ENCODE measurements around the gene GPR108.
A peak's percentile ranks its signal among the peaks of the same experiment; 100 is the strongest.
"Not testable (repeated sequence)": the region's sequence is repeated elsewhere in the genome, so short reads cannot be mapped to it uniquely, and the experiment has no call there.

GPR108 gene

DNA sequence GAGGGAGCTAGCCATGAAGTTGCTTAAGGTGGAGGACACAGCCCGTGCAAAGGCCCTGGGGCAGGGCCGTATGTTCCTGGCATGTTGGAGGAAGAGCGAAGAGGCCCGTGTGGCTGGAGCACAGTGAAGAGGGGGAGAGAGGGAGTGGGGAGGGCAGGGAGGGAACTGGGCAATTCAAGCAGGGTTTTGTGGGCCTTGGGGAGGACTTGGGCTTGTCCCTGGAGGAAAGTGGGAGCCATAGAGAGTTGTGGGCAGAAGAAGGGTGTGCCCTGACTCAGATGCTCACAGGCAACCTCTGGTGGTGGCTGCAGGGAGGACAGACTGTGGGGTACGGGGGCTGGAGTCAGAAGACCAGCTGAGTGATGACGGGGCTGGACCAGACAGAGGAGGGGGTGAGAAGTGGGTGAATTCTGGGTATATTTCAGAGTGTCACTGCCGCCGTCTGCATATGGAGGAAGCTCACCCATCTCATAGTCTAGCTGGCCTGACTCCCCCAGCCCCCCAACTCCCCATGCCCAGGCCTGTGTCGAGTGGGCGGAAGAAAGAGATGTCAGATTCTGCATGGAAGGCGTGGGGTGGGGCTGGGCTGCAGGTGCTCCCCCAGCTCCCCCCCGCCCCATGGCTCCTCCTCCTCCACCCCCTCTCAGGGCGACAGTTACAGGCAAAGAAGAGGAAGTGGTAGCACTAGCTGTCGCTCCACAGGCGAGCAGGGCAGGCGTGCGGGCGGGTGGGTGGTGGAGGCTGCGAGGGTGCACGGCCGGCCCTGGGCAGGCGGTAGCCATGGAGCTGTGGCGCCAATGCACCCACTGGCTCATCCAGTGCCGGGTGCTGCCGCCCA lies 34.9 kb upstream of the GPR108 start, which contains the start of gene VAV1:
Gene VAV1, plus strand, starts transcription at position 681 of the 838 bp plus-strand sequence. Its CDS starts 100 bp downstream, at position 781.
- Histone ChIP-seq H3K4me1 (ENCODE audit: control insufficient read depth in 2 of 2, insufficient read depth in 2 of 2, low read length in 2 of 2) (peaks cover 12 to 17% of the 10 kb centered on the region in 2 donors), H3K9ac (ENCODE audit: low read depth in 1 of 2, low read length in 2 of 2) (peak within 1 kb of the TSS; percentile 77 to 78), H3K9me3 (ENCODE audit: control insufficient read depth in 2 of 2, low read length in 2 of 2) (no peaks in the 10 kb centered on the region), H3K36me3 (ENCODE audit: control insufficient read depth in 2 of 2, insufficient read depth in 2 of 2, low read length in 2 of 2) (no peaks in the 10 kb centered on the region), H3K4me3 (ENCODE audit: low read length in 2 of 2) (peak within 1 kb of the TSS; percentile 80), H3K27me3 (ENCODE audit: control insufficient read depth in 2 of 2, insufficient read depth in 2 of 2, low read length in 2 of 2) (no peaks in the 10 kb centered on the region), H3K27ac (ENCODE audit: low read depth in 2 of 2, low read length in 2 of 2) (peak within 1 kb of the TSS; percentile 47 to 75)

DNA sequence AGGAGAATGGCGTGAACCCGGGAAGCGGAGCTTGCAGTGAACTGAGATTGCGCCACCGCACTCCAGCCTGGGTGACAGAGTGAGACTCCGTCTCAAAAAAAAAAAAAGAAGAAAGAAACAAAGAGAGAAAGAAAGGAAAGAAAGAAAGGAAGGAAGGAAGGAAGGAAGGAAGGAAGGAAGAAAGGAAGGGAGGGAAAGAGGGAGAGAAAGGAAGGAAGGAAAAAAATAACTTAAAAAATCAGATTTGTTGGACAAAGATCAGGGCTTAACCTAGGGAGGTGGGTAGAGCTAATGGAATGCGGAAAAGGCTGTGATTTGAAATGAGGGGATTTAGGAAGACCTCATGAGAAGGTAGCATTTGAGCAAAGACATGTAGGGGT lies 34.3 kb upstream of the GPR108 start:
- peaks cover 17 to 22% of the 10 kb centered on the region in 2 donors for H3K4me1 ChIP-seq (ENCODE audit: control insufficient read depth in 2 of 2, insufficient read depth in 2 of 2, low read length in 2 of 2)
- H3K9ac ChIP-seq (ENCODE audit: low read depth in 1 of 2, low read length in 2 of 2); H3K9me3 ChIP-seq (ENCODE audit: control insufficient read depth in 2 of 2, low read length in 2 of 2): not testable (repeated sequence)

DNA sequence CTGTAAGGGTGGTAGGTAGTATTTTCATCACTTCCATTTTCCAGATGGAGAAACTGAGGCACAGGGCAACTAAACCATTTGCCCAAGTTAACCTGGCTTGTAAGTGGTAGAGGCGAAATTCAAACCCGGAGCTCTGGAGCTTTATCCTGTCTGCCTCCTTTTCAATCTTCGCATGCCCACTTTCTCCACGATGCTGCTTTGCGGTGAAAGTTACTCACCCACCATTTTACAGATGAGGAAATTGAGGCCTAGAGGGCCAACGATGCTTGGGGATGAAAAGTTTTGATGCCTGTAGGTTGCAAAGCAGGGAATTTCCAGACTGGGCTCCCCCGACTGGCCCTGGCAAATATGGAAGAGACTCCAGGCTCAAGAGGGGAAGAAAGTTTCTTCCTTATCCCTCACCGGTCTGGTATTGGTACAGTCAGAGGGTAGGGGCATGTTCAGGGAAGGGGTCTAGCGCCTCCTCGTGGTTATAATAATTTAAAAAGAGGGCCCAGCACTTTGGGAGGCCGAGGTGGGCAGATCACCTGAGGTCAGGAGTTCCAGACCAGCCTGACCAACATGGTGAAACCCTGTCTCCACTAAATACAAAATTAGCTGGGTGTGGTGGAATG lies 31.7 kb upstream of the GPR108 start:
- Histone ChIP-seq H3K9ac (ENCODE audit: low read depth in 1 of 2, low read length in 2 of 2) (no peak overlapping the region), H3K9me3 (ENCODE audit: control insufficient read depth in 2 of 2, low read length in 2 of 2) (no peaks in the 10 kb centered on the region), H3K27ac (ENCODE audit: low read depth in 2 of 2, low read length in 2 of 2) (no peak overlapping the region), H3K36me3 (ENCODE audit: control insufficient read depth in 2 of 2, insufficient read depth in 2 of 2, low read length in 2 of 2) (no peaks in the 10 kb centered on the region), H3K4me1 (ENCODE audit: control insufficient read depth in 2 of 2, insufficient read depth in 2 of 2, low read length in 2 of 2) (peaks cover 22 to 31% of the 10 kb centered on the region in 2 donors), H3K27me3 (ENCODE audit: control insufficient read depth in 2 of 2, insufficient read depth in 2 of 2, low read length in 2 of 2) (peaks cover 0 to 3% of the 10 kb centered on the region in 2 donors), H3K4me3 (ENCODE audit: low read length in 2 of 2) (no peak overlapping the region)

More for the DNA sequence above, 34.3 kb upstream of the GPR108 start:
- not testable (repeated sequence) for H3K27ac ChIP-seq (ENCODE audit: low read depth in 2 of 2, low read length in 2 of 2); H3K27me3 ChIP-seq (ENCODE audit: control insufficient read depth in 2 of 2, insufficient read depth in 2 of 2, low read length in 2 of 2); H3K4me3 ChIP-seq (ENCODE audit: low read length in 2 of 2); H3K36me3 ChIP-seq (ENCODE audit: control insufficient read depth in 2 of 2, insufficient read depth in 2 of 2, low read length in 2 of 2)

DNA sequence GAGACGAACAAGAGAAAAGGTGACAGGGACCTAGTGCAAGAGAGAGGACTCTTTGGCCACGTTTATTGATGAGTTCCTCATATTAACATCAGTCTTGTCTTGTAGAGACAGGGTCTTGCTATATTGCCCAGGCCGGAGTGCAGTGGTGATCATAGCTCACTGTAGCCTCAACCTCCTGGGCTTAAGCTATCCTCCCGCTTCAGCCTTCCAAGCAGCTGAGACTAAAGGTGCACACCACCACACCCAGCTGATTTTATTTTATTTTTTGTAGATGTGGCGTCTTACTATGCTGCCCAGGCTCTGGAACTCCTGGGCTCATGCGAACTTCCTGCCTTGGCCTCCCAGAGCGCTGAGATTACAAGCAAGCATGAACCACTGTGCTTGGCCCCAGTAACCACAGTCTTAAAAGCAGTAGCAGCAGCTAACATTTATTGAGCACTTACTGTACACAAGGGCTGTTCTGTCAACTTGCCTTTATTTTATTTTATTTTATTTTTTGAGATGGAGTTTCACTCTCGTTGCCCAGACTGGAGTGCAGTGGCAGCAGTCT lies 30.9 kb upstream of the GPR108 start:
- Histone ChIP-seq H3K4me3 (ENCODE audit: low read length in 2 of 2) (peak overlapping the region; percentile 80 to 88), H3K27me3 (ENCODE audit: control insufficient read depth in 2 of 2, insufficient read depth in 2 of 2, low read length in 2 of 2) (peaks cover 0 to 3% of the 10 kb centered on the region in 2 donors), H3K27ac (ENCODE audit: low read depth in 2 of 2, low read length in 2 of 2) (peak overlapping the region; percentile 99)

DNA sequence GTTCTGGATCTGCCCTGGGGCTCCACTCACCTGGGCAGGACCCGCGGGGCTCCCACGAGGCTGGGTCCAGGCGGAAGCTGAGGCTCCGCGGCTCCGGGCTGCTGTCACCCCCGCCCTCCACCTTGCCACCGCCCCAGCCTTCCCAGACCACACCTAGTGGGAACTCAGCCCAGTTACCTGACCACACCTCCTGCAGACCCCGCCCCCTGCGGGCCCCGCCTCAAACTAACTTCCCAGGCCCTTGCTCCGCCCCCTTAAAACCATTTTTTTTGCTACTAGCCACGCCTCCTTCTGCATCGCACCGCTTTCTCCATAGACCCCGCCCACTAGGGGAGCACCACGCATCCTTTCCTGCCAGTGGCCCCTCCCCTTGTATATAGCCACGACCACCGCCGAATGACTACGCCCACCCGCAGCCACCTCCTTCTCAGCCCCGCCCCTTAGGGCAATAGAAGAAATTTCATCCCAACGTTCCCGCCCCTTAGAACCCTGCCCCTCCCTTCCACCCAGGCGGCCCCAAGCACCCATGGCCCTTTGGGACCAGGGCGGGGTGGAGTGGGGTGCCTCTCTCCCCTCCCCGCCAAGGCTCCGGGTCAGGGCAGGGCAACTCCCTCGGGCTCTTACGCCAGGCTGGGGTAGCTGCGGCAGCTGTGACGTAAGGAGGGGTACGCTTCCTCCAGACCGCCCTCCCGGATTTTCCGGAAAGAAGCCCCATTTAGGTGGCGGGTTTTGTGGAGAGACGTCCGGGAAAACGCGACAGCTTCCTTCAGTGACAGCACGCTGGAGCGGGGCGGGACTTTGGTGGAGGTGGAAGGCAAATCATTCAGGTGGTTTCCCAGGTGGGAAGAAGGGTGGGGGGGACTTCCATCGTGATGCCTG lies 30.2 kb upstream of the GPR108 start, which contains the start of gene SH2D3A:
Gene SH2D3A, minus strand, starts transcription at position 79 of the 879 bp plus-strand sequence. CDS start 3,687 bp downstream, outside the sequence.
- Histone ChIP-seq H3K27ac (ENCODE audit: low read depth in 2 of 2, low read length in 2 of 2) (peak within 1 kb of the TSS; percentile 99), H3K9ac (ENCODE audit: low read depth in 1 of 2, low read length in 2 of 2) (peak within 1 kb of the TSS; percentile 86 to 97), H3K4me1 (ENCODE audit: control insufficient read depth in 2 of 2, insufficient read depth in 2 of 2, low read length in 2 of 2) (peaks cover 20 to 25% of the 10 kb centered on the region in 2 donors), H3K4me3 (ENCODE audit: low read length in 2 of 2) (peak within 1 kb of the TSS; percentile 80 to 88), H3K27me3 (ENCODE audit: control insufficient read depth in 2 of 2, insufficient read depth in 2 of 2, low read length in 2 of 2) (peaks cover 0 to 3% of the 10 kb centered on the region in 2 donors), H3K36me3 (ENCODE audit: control insufficient read depth in 2 of 2, insufficient read depth in 2 of 2, low read length in 2 of 2) (peaks cover 0 to 4% of the 10 kb centered on the region in 2 donors), H3K9me3 (ENCODE audit: control insufficient read depth in 2 of 2, low read length in 2 of 2) (no peaks in the 10 kb centered on the region)

More for the DNA sequence above, 30.9 kb upstream of the GPR108 start:
- Histone ChIP-seq H3K9me3 (ENCODE audit: control insufficient read depth in 2 of 2, low read length in 2 of 2) (no peaks in the 10 kb centered on the region), H3K9ac (ENCODE audit: low read depth in 1 of 2, low read length in 2 of 2) (peak overlapping the region; percentile 32 to 64), H3K36me3 (ENCODE audit: control insufficient read depth in 2 of 2, insufficient read depth in 2 of 2, low read length in 2 of 2) (peaks cover 0 to 4% of the 10 kb centered on the region in 2 donors), H3K4me1 (ENCODE audit: control insufficient read depth in 2 of 2, insufficient read depth in 2 of 2, low read length in 2 of 2) (peaks cover 22 to 30% of the 10 kb centered on the region in 2 donors)

DNA sequence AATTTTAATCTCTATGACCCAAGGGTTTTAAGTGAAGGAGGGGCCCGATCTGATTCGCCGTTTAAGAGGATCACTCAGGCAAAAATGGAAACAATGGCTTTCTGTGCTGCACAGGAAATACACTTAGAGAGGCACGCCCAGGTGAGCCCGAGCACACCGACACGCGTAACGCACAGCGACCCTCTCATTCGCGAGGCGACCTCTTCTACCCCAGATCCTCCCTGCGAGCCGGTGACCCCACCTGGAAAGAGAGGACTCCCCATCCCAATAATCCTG lies 29.6 kb upstream of the GPR108 start:
- Histone ChIP-seq H3K4me1 (ENCODE audit: control insufficient read depth in 2 of 2, insufficient read depth in 2 of 2, low read length in 2 of 2) (peaks cover 17 to 25% of the 10 kb centered on the region in 2 donors), H3K27me3 (ENCODE audit: control insufficient read depth in 2 of 2, insufficient read depth in 2 of 2, low read length in 2 of 2) (peaks cover 0 to 3% of the 10 kb centered on the region in 2 donors), H3K36me3 (ENCODE audit: control insufficient read depth in 2 of 2, insufficient read depth in 2 of 2, low read length in 2 of 2) (peaks cover 0 to 4% of the 10 kb centered on the region in 2 donors), H3K27ac (ENCODE audit: low read depth in 2 of 2, low read length in 2 of 2) (peak overlapping the region; percentile 99), H3K9ac (ENCODE audit: low read depth in 1 of 2, low read length in 2 of 2) (peak overlapping the region; percentile 86 to 97), H3K4me3 (ENCODE audit: low read length in 2 of 2) (peak overlapping the region; percentile 80 to 88), H3K9me3 (ENCODE audit: control insufficient read depth in 2 of 2, low read length in 2 of 2) (no peaks in the 10 kb centered on the region)

DNA sequence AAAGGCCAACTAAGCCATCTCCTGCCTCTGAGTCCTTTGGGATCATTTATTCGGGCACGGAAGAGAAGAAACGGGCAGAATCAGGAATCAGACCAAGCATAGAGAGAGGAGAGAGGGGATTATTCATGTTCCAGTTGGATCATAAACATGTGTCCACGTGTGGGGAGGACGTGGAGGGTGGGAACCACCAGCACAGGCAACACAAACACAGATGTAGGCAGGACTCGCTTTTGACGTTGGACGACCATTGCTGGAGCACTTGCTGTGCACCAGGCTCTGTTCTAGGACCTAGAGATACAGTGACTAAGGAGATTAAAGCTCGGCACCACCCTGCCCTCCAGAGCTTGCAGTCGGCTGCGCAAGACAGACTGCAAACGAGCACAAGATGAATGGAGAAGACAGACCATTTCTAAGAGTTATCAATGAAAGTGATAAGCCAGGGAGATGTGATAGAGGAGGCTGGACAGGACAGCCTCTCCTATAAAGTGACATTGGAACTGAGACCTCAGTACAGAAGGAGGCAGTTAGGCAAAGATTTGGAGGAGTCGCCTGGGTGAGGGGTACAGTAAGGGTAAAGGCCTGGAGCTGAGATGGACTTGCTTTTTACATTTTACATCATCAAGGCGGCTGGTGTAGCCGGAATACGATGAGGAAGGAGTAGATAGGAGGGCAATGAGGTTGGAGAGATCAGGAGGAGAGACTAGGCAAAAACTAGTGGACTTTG lies 29.1 kb upstream of the GPR108 start:
- Histone ChIP-seq H3K4me3 (ENCODE audit: low read length in 2 of 2) (peak overlapping the region; percentile 80 to 88), H3K27me3 (ENCODE audit: control insufficient read depth in 2 of 2, insufficient read depth in 2 of 2, low read length in 2 of 2) (peaks cover 0 to 3% of the 10 kb centered on the region in 2 donors), H3K36me3 (ENCODE audit: control insufficient read depth in 2 of 2, insufficient read depth in 2 of 2, low read length in 2 of 2) (peaks cover 0 to 6% of the 10 kb centered on the region in 2 donors), H3K27ac (ENCODE audit: low read depth in 2 of 2, low read length in 2 of 2) (peak overlapping the region; percentile 99), H3K9ac (ENCODE audit: low read depth in 1 of 2, low read length in 2 of 2) (peak overlapping the region; percentile 86 to 97), H3K4me1 (ENCODE audit: control insufficient read depth in 2 of 2, insufficient read depth in 2 of 2, low read length in 2 of 2) (peaks cover 17 to 25% of the 10 kb centered on the region in 2 donors), H3K9me3 (ENCODE audit: control insufficient read depth in 2 of 2, low read length in 2 of 2) (no peaks in the 10 kb centered on the region)

DNA sequence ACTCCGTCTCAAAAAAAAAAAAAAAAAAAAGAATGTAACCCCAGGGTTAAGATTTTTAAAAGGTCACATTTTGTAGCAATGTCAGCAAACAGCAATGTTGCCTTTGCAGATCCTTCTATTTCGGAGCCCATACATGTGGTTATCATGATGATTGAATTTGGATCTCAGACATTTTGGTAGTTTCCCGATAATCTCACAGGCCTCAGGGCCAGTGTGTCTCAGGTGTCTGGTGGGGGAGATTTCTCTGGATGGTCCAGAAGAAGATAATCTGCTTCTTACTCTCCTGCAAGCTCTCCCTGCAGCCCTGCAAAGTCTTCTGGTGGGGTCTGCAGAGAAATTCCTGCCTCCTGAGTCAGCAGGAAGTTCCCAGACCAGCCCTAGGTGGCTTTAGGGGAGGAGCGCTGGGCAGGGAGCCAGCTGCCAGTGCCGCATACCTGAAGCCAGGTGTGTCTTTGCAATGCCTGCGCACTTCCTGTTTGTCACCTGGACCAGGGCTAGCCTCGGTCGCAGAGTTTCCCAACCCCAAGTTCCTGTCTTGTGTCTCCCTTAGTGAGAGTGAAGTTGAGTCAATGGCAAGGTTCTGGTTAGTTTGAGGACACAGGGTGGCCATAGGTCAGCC lies 28.5 kb upstream of the GPR108 start:
- peak overlapping the region; percentile 99 for H3K27ac ChIP-seq (ENCODE audit: low read depth in 2 of 2, low read length in 2 of 2)
- peaks cover 5 to 8% of the 10 kb centered on the region in 2 donors for H3K36me3 ChIP-seq (ENCODE audit: control insufficient read depth in 2 of 2, insufficient read depth in 2 of 2, low read length in 2 of 2)
- H3K9ac ChIP-seq (ENCODE audit: low read depth in 1 of 2, low read length in 2 of 2), result peak overlapping the region; percentile 86 to 97
- no peaks in the 10 kb centered on the region for H3K9me3 ChIP-seq (ENCODE audit: control insufficient read depth in 2 of 2, low read length in 2 of 2)
- peaks cover 0 to 3% of the 10 kb centered on the region in 2 donors for H3K27me3 ChIP-seq (ENCODE audit: control insufficient read depth in 2 of 2, insufficient read depth in 2 of 2, low read length in 2 of 2)
- peak overlapping the region; percentile 80 to 88 for H3K4me3 ChIP-seq (ENCODE audit: low read length in 2 of 2)
- H3K4me1 ChIP-seq (ENCODE audit: control insufficient read depth in 2 of 2, insufficient read depth in 2 of 2, low read length in 2 of 2), result peaks cover 17 to 25% of the 10 kb centered on the region in 2 donors

Data from mucosa of rectum (tissue), 2 donors.